Stimulated activated CD8-positive, alpha-beta memory T cell treated with anti-CD3 and anti-CD28 coated beads, Interleukin-7, amount 100 ng/mL, for 1 hour (primary cell): ENCODE measurements around the gene DUSP2.

Experiments used
- DNase-seq, 2 donors: peaks; one replicate each; pipeline ENCODE4 v3.0.0-alpha.2; 2020; ENCODE audit warnings: low read depth in 2 of 2

The DUSP2 gene

GRCh38 chr2:96131813-96132745, 13.2 kb downstream of the DUSP2 start:
- DNase-seq, result no peak

GRCh38 chr2:96131152-96131812, 14.0 kb downstream of the DUSP2 start:
- no peak for DNase-seq

- no peak for DNase-seq
Measured at GRCh38 chr2:96130483-96130882, 14.8 kb downstream of the DUSP2 start.

GRCh38 chr2:96129528-96130120, 15.6 kb downstream of the DUSP2 start:
- no peak for DNase-seq

- DNase-seq, result no peak
Measured at GRCh38 chr2:96128456-96128855, 16.8 kb downstream of the DUSP2 start.

- no peak for DNase-seq
Measured at GRCh38 chr2:96124406-96125265, 20.6 kb downstream of the DUSP2 start.

GRCh38 chr2:96123936-96124335, 21.3 kb downstream of the DUSP2 start:
- DNase-seq, result no peak

GRCh38 chr2:96123290-96123689, 21.9 kb downstream of the DUSP2 start:
- DNase-seq, result no peak

- DNase-seq, result no peak
Measured at GRCh38 chr2:96122391-96122790, 22.8 kb downstream of the DUSP2 start.

- no peak for DNase-seq
Measured at GRCh38 chr2:96121414-96121813, 23.8 kb downstream of the DUSP2 start.

- no peak for DNase-seq
Measured at GRCh38 chr2:96120991-96121390, 24.2 kb downstream of the DUSP2 start.

GRCh38 chr2:96120091-96120720, 25.0 kb downstream of the DUSP2 start:
- DNase-seq, result no peak

- DNase-seq, result no peak
Measured at GRCh38 chr2:96119389-96119751, 25.9 kb downstream of the DUSP2 start.

GRCh38 chr2:96118698-96119388, 26.4 kb downstream of the DUSP2 start:
- no peak for DNase-seq

- DNase-seq, result no peak
Measured at GRCh38 chr2:96117701-96118588, 27.3 kb downstream of the DUSP2 start.

- DNase-seq, result no peak
Measured at GRCh38 chr2:96116879-96117533, 28.2 kb downstream of the DUSP2 start.

GRCh38 chr2:96116424-96116878, 28.8 kb downstream of the DUSP2 start, which contains the start of gene ADRA2B:
TSS of gene ADRA2B (minus strand) at chr2:96116571. CDS start at chr2:96116149, 422 bp downstream.
- peak; percentile 61 to 66 for DNase-seq

- no peak for DNase-seq
Measured at GRCh38 chr2:96115631-96116423, 29.4 kb downstream of the DUSP2 start.
